HG03108 (cell line): ENCODE measurements around the gene CSAD.
"Not testable (repeated sequence)": the region's sequence is repeated elsewhere in the genome, so short reads cannot be mapped to it uniquely, and the experiment has no call there.

Experiments
- ATAC-seq: cut with Tn5 transposase; IDR thresholded peaks from one replicate; pipeline ENCODE4 v1.9.1; 2021; ENCODE audit warnings: moderate library complexity; ENCODE audit not compliant: unreplicated experiment

The CSAD gene

DNA sequence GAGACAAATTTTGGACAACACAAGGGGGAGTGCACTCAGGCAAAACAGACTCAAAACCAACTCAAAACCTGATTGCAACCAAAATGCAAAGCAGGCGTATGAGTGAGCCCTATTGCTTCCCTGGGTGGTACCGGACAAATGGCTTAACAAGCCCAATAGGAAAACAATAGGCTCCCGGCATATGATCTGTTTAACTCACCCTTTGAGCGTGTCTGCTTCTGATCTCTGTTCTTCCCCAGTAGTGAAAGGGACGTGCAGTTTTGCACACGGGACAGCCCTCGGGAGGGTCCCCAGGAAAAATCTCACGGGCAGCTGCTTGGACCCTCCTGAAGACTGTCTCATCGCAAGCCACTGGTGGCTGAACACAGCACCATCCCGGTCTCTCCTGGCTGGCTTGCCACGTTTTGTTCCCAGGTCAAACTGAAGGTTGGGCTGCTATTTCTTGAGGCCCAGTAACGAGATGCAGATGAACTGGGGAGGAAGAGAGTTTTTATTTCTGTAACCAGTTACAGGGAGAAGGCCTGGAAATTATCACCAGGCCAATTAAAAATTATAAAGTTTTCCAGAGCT lies 67.5 kb downstream of the CSAD start:
- ATAC-seq = no peak

DNA sequence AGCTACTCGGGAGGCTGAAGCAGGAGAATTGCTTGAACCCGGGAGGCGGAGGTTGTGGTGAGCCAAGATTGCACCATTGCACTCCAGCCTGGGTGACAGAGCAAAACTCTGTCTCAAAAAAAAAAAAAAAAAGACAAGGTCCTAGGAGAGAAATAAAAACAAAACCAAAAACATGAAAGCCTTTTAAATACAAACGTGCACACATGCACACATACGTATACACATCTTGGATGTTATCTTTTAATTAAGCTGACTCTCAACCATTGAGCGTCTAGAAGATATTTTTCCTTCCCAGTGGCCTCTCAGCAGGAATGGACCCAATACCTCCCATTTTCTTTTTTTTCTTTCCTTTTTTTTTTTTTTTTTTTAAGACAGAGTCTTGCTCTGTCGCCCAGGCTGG lies 68.3 kb downstream of the CSAD start:
- not testable (repeated sequence) for ATAC-seq
